ENCODE results near the gene LSAMP.

LSAMP gene

GRCh38 chr3:116433552-116433951 is 11.7 kb downstream of the LSAMP start:
- no peak for FAIRE-seq
- no peak for DNase-seq (ENCODE audit: insufficient read length, low spot score)

- FAIRE-seq (no peak), DNase-seq (ENCODE audit: insufficient read length, low spot score) (no peak)
Observed at GRCh38 chr3:116432795-116433194, 12.5 kb downstream of the LSAMP start.

GRCh38 chr3:116429479-116430269 is 15.6 kb downstream of the LSAMP start:
- FAIRE-seq, result no peak
- no peak for DNase-seq (ENCODE audit: insufficient read length, low spot score)

- FAIRE-seq (no peak), DNase-seq (ENCODE audit: insufficient read length, low spot score) (no peak)
Observed at GRCh38 chr3:116426036-116426435, 19.3 kb downstream of the LSAMP start.

GRCh38 chr3:116425126-116425525 is 20.2 kb downstream of the LSAMP start:
- no peak for FAIRE-seq
- no peak for DNase-seq (ENCODE audit: insufficient read length, low spot score)

- DNase-seq (ENCODE audit: insufficient read length, low spot score), result no peak
- no peak for FAIRE-seq
Observed at GRCh38 chr3:116423945-116424344, 21.3 kb downstream of the LSAMP start.

- no peak for DNase-seq (ENCODE audit: insufficient read length, low spot score)
- FAIRE-seq, result no peak
Observed at GRCh38 chr3:116423374-116423773, 21.9 kb downstream of the LSAMP start.

- FAIRE-seq (no peak), DNase-seq (ENCODE audit: insufficient read length, low spot score) (no peak)
Observed at GRCh38 chr3:116417151-116417550, 28.1 kb downstream of the LSAMP start.

GRCh38 chr3:116413319-116413718 is 32.0 kb downstream of the LSAMP start:
- DNase-seq (ENCODE audit: insufficient read length, low spot score), result no peak
- FAIRE-seq, result no peak

GRCh38 chr3:116408473-116408872 is 36.8 kb downstream of the LSAMP start:
- DNase-seq (ENCODE audit: insufficient read length, low spot score) (no peak), FAIRE-seq (no peak)

GRCh38 chr3:116405231-116405630 is 40.1 kb downstream of the LSAMP start:
- FAIRE-seq, result no peak

GRCh38 chr3:116399701-116400226 is 45.5 kb downstream of the LSAMP start:
- no peak for FAIRE-seq
- no peak for DNase-seq (ENCODE audit: insufficient read length, low spot score)

More at GRCh38 chr3:116405231-116405630, 40.1 kb downstream of the LSAMP start:
- no peak for DNase-seq (ENCODE audit: insufficient read length, low spot score)

- no peak for DNase-seq (ENCODE audit: insufficient read length, low spot score)
- no peak for FAIRE-seq
Observed at GRCh38 chr3:116394365-116394764, 50.9 kb downstream of the LSAMP start.

GRCh38 chr3:116393199-116393598 is 52.1 kb downstream of the LSAMP start:
- FAIRE-seq (no peak), DNase-seq (ENCODE audit: insufficient read length, low spot score) (no peak)

- DNase-seq (ENCODE audit: insufficient read length, low spot score) (no peak), FAIRE-seq (no peak)
Observed at GRCh38 chr3:116392291-116392690, 53.0 kb downstream of the LSAMP start.

GRCh38 chr3:116391296-116392201 is 53.7 kb downstream of the LSAMP start:
- FAIRE-seq (no peak), DNase-seq (ENCODE audit: insufficient read length, low spot score) (no peak)

- FAIRE-seq (no peak), DNase-seq (ENCODE audit: insufficient read length, low spot score) (no peak)
Observed at GRCh38 chr3:116390318-116390717, 55.0 kb downstream of the LSAMP start.

- FAIRE-seq, result no peak
- no peak for DNase-seq (ENCODE audit: insufficient read length, low spot score)
Observed at GRCh38 chr3:116388867-116389385, 56.4 kb downstream of the LSAMP start.

GRCh38 chr3:116386168-116386567 is 59.1 kb downstream of the LSAMP start:
- DNase-seq (ENCODE audit: insufficient read length, low spot score), result no peak
- no peak for FAIRE-seq

- DNase-seq (ENCODE audit: insufficient read length, low spot score) (no peak), FAIRE-seq (no peak)
Observed at GRCh38 chr3:116384717-116385116, 60.6 kb downstream of the LSAMP start.

GRCh38 chr3:116378077-116378476 is 67.2 kb downstream of the LSAMP start:
- DNase-seq (ENCODE audit: insufficient read length, low spot score) (no peak), FAIRE-seq (no peak)

Measured in HTR-8/SVneo (cell line).